Astrocyte (in vitro differentiated cells and primary cell): ENCODE results near the gene COX7B2. TPM values are rescaled to one million over a fixed set of nuclear protein-coding genes. Genes with fewer than 3 reads are reported as not detected.

Experiments
- DNase-seq: peaks from one replicate; pipeline ENCODE4 v3.0.0-alpha.2; 2010; ENCODE audit warnings: low read depth
- FAIRE-seq: peaks from 2 replicates; lab custom pipeline; 2011; peaks lifted over from hg19 to GRCh38; lab: Jason Lieb, UNC
- H2AFZ ChIP-seq: 2 replicates; pipeline ENCODE4 v1.6.0; 2012; ENCODE audit warnings: low read depth, low read length, inconsistent platforms
- H3K27ac ChIP-seq: 2 replicates; pipeline ENCODE4 v1.5.1; 2011; ENCODE audit warnings: low read depth, low read length, inconsistent platforms
- H3K27me3 ChIP-seq: 2 replicates; pipeline ENCODE4 v1.6.0; 2011; ENCODE audit warnings: low read length, inconsistent platforms; ENCODE audit not compliant: insufficient read depth
- H3K36me3 ChIP-seq: 2 replicates; pipeline ENCODE4 v1.5.1; 2011; ENCODE audit warnings: low read length, inconsistent platforms; ENCODE audit not compliant: insufficient read depth
- H3K4me1 ChIP-seq: 2 replicates; pipeline ENCODE4 v1.5.1; 2011; ENCODE audit warnings: low read length, inconsistent platforms; ENCODE audit not compliant: insufficient read depth
- H3K4me2 ChIP-seq: 2 replicates; pipeline ENCODE4 v1.6.0; 2012; ENCODE audit warnings: low read length, inconsistent platforms
- H3K4me3 ChIP-seq: 2 replicates; pipeline ENCODE4 v1.5.1; 2011; ENCODE audit warnings: low read depth, mild to moderate bottlenecking, low read length, inconsistent platforms; ENCODE audit not compliant: insufficient read depth
- H3K79me2 ChIP-seq: 2 replicates; pipeline ENCODE4 v1.6.0; 2012; ENCODE audit warnings: mild to moderate bottlenecking, low read length, inconsistent platforms; ENCODE audit not compliant: insufficient read depth
- H3K9ac ChIP-seq: 2 replicates; pipeline ENCODE4 v1.6.0; 2012; ENCODE audit warnings: mild to moderate bottlenecking, low read length, inconsistent platforms
- H3K9me3 ChIP-seq: 2 replicates; pipeline ENCODE4 v1.5.1; 2012; ENCODE audit warnings: low read depth, mild to moderate bottlenecking, low read length, inconsistent platforms; ENCODE audit not compliant: insufficient read depth
- H4K20me1 ChIP-seq: 2 replicates; pipeline ENCODE4 v1.6.0; 2012; ENCODE audit warnings: low read length, inconsistent platforms; ENCODE audit not compliant: insufficient read depth
- H3K27ac Mint-ChIP-seq: one replicate; pipeline ENCODE4 v1.8.0; 2021; ENCODE audit warnings: mild to moderate bottlenecking, mixed read lengths; ENCODE audit not compliant: unreplicated experiment
- H3K27me3 Mint-ChIP-seq: one replicate; pipeline ENCODE4 v1.8.0; 2021; ENCODE audit warnings: low read depth, mixed read lengths; ENCODE audit not compliant: unreplicated experiment
- H3K36me3 Mint-ChIP-seq: one replicate; pipeline ENCODE4 v1.8.0; 2021; ENCODE audit warnings: low read depth, mixed read lengths; ENCODE audit not compliant: unreplicated experiment
- H3K4me1 Mint-ChIP-seq: one replicate; pipeline ENCODE4 v1.8.0; 2021; ENCODE audit warnings: low read depth, mixed read lengths; ENCODE audit not compliant: unreplicated experiment
- H3K4me3 Mint-ChIP-seq: one replicate; pipeline ENCODE4 v1.8.0; 2021; ENCODE audit warnings: mild to moderate bottlenecking, moderate library complexity, mixed read lengths; ENCODE audit not compliant: unreplicated experiment
- H3K9me3 Mint-ChIP-seq: one replicate; pipeline ENCODE4 v1.8.0; 2021; ENCODE audit warnings: mild to moderate bottlenecking, mixed read lengths; ENCODE audit not compliant: unreplicated experiment
- EZH2 ChIP-seq: IDR thresholded peaks from 2 replicates; pipeline ENCODE4 v1.6.1; 2012; ENCODE audit warnings: mild to moderate bottlenecking, low read length, inconsistent platforms; ENCODE audit not compliant: insufficient read depth
- total RNA-seq: library from RNA; stranded (reverse); gene quantifications from 2 replicates; pipeline ENCODE4 v1.2.1, GENCODE V29; 2021
- TF ChIP-seq, protein P1 (sequence below): IDR thresholded peaks from 2 replicates; pipeline ENCODE4 v1.5.1; 2011; ENCODE audit warnings: low read depth, mild to moderate bottlenecking, inconsistent platforms, low read length, moderate library complexity; ENCODE audit not compliant: insufficient read depth

Gene COX7B2
- total RNA-seq, 1 donor from 2014 or later: not detected

DNA sequence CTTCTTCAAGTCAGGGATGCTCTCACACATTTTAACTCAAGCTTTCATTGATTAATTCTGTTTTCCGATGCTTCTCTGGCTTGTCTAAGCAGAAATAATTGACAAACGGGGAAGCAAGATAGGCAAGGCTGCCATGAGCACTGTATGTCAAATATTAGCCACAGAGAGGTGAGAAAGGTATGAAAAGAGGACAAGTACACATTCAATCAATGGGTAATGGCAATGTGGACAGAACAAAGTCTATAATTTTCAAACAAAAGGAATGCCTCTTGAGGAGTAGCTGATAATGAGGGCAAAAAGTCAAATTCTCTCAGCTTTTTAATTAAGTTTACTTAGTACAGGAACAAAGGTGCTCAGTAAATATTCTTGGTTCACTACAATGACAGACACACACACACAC lies 19.6 kb downstream of the COX7B2 start:
- H3K4me1 ChIP-seq: no peaks in the 10 kb centered on the region
- H2AFZ ChIP-seq: no peak overlapping the region
- Mint-ChIP-seq H3K4me1 (no peaks in the 10 kb centered on the region), H3K36me3 (no peaks in the 10 kb centered on the region), H3K4me3 (no peak overlapping the region), H3K9me3 (peaks cover 4% of the 10 kb centered on the region), H3K27ac (no peak overlapping the region), H3K27me3 (no peaks in the 10 kb centered on the region)
- no peak for TF ChIP-seq EZH2
- TF ChIP-seq, protein P1, sequence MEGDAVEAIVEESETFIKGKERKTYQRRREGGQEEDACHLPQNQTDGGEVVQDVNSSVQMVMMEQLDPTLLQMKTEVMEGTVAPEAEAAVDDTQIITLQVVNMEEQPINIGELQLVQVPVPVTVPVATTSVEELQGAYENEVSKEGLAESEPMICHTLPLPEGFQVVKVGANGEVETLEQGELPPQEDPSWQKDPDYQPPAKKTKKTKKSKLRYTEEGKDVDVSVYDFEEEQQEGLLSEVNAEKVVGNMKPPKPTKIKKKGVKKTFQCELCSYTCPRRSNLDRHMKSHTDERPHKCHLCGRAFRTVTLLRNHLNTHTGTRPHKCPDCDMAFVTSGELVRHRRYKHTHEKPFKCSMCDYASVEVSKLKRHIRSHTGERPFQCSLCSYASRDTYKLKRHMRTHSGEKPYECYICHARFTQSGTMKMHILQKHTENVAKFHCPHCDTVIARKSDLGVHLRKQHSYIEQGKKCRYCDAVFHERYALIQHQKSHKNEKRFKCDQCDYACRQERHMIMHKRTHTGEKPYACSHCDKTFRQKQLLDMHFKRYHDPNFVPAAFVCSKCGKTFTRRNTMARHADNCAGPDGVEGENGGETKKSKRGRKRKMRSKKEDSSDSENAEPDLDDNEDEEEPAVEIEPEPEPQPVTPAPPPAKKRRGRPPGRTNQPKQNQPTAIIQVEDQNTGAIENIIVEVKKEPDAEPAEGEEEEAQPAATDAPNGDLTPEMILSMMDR: no peak
- no peak overlapping the region for H3K27ac ChIP-seq
- H3K79me2 ChIP-seq: no peaks in the 10 kb centered on the region
- no peak overlapping the region for H3K4me2 ChIP-seq
- DNase-seq: no peak
- no peak overlapping the region for H3K9ac ChIP-seq
- no peak for FAIRE-seq
- no peaks in the 10 kb centered on the region for H3K27me3 ChIP-seq
- H4K20me1 ChIP-seq: no peaks in the 10 kb centered on the region
- H3K4me3 ChIP-seq: no peak overlapping the region
- H3K36me3 ChIP-seq: no peaks in the 10 kb centered on the region
- no peaks in the 10 kb centered on the region for H3K9me3 ChIP-seq

- Histone ChIP-seq H4K20me1 (no peaks in the 10 kb centered on the region), H3K4me1 (no peaks in the 10 kb centered on the region), H3K27me3 (no peaks in the 10 kb centered on the region), H3K9ac (no peak overlapping the region), H3K27ac (no peak overlapping the region), H2AFZ (no peak overlapping the region), H3K4me3 (no peak overlapping the region), H3K36me3 (no peaks in the 10 kb centered on the region), H3K9me3 (no peaks in the 10 kb centered on the region), H3K4me2 (no peak overlapping the region), H3K79me2 (no peaks in the 10 kb centered on the region)
- DNase-seq: peak; percentile 4
- Mint-ChIP-seq H3K4me3 (no peak overlapping the region), H3K27ac (no peak overlapping the region), H3K36me3 (no peaks in the 10 kb centered on the region), H3K27me3 (no peaks in the 10 kb centered on the region), H3K4me1 (no peaks in the 10 kb centered on the region), H3K9me3 (peaks cover 4% of the 10 kb centered on the region)
- no peak for FAIRE-seq
- TF ChIP-seq EZH2: no peak
- TF ChIP-seq, protein P1: peak; percentile 43
Observed at GRCh38 chr4:46886711-46887110, 22.3 kb downstream of the COX7B2 start.

DNA sequence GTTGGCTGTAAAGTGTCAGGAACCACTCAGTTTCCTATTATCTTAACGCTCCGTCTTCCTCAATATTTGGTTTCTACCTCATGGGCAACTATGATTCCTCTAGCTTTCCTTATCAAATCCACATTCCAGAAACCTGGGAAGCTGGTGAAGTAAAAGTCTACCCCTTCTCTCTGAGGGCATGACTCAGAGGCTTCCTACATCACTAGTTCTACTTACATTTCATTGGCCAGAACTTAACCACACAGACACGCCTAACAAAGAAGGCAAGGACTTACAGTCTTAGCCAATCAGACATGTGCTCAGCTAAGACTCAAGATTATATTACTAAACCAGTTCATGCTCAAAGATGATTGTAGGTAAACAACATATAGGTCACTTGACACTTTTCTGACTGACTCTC lies 30.4 kb downstream of the COX7B2 start:
- no peak overlapping the region for H3K4me3 ChIP-seq
- TF ChIP-seq EZH2: no peak
- TF ChIP-seq, protein P1: no peak
- no peak overlapping the region for H3K4me2 ChIP-seq
- no peaks in the 10 kb centered on the region for H3K9me3 ChIP-seq
- no peak overlapping the region for H3K27ac ChIP-seq
- H3K27me3 Mint-ChIP-seq: no peaks in the 10 kb centered on the region
- H3K9ac ChIP-seq: no peak overlapping the region
- DNase-seq (no peak), FAIRE-seq (no peak)
- no peaks in the 10 kb centered on the region for H3K36me3 Mint-ChIP-seq
- no peaks in the 10 kb centered on the region for H3K4me1 Mint-ChIP-seq
- peaks cover 2% of the 10 kb centered on the region for H3K9me3 Mint-ChIP-seq
- no peaks in the 10 kb centered on the region for H3K36me3 ChIP-seq
- no peaks in the 10 kb centered on the region for H3K4me1 ChIP-seq
- H3K27ac Mint-ChIP-seq: no peak overlapping the region
- no peak overlapping the region for H3K4me3 Mint-ChIP-seq
- H4K20me1 ChIP-seq: no peaks in the 10 kb centered on the region
- H3K79me2 ChIP-seq: no peaks in the 10 kb centered on the region
- no peak overlapping the region for H2AFZ ChIP-seq
- no peaks in the 10 kb centered on the region for H3K27me3 ChIP-seq
